Measurements from ENCODE around the gene TNK2. TPM values are rescaled to one million over a fixed set of nuclear protein-coding genes. Genes with fewer than 3 reads are reported as not detected.

Gene TNK2
- total RNA-seq, 1 donor from 2014 or later = 39.1 TPM

DNA sequence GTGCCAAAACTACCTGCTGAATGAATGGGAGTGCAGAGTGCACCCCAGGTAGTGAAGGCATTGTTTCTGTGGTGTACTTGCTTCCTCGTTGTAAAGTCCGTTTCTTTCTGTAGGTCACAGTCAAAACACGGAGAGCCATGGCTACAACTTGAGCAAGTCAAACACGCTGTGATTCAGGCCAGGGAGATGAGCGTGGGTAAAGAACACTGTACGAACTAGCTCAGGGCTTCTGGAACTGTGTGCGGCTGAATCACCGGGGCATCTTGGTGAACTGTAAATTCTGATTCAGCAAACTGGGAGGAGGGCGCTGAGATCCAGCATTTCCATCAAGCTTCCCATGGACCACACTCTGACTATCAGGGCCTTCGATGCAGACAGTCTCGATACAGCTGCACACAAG, 5.0 kb upstream of the TNK2 start:
- peaks cover 2% of the 10 kb centered on the region for H3K36me3 Mint-ChIP-seq (ENCODE audit: low read depth, unreplicated experiment)
- Histone ChIP-seq H3K9me3 (ENCODE audit: insufficient read depth, low read depth, low read length) (no peaks in the 10 kb centered on the region), H4K20me1 (ENCODE audit: insufficient read depth, low read length) (no peaks in the 10 kb centered on the region), H3K27ac (ENCODE audit: low read depth, low read length) (no peak overlapping the region), H2AFZ (ENCODE audit: low read depth, low read length) (no peak overlapping the region), H3K79me2 (ENCODE audit: insufficient read depth, low read length) (no peaks in the 10 kb centered on the region), H3K4me2 (ENCODE audit: low read length) (no peak overlapping the region), H3K9ac (ENCODE audit: low read length) (no peak overlapping the region), H3K4me3 (ENCODE audit: insufficient read depth, low read depth, low read length) (no peak overlapping the region), H3K27me3 (ENCODE audit: insufficient read depth, low read length) (peaks cover 9% of the 10 kb centered on the region), H3K4me1 (ENCODE audit: insufficient read depth, low read length) (peaks cover 12% of the 10 kb centered on the region), H3K36me3 (ENCODE audit: insufficient read depth, low read length) (no peaks in the 10 kb centered on the region)
- H3K27me3 Mint-ChIP-seq (ENCODE audit: low read depth, unreplicated experiment) = peaks cover 11% of the 10 kb centered on the region
- H3K27ac Mint-ChIP-seq (ENCODE audit: unreplicated experiment) = no peak overlapping the region
- no peak overlapping the region for H3K4me3 Mint-ChIP-seq (ENCODE audit: unreplicated experiment)
- no peak for FAIRE-seq
- H3K9me3 Mint-ChIP-seq (ENCODE audit: unreplicated experiment) = peaks cover 3% of the 10 kb centered on the region
- H3K4me1 Mint-ChIP-seq (ENCODE audit: low read depth, unreplicated experiment) = peaks cover 10% of the 10 kb centered on the region
- DNase-seq (ENCODE audit: low read depth) = no peak
- TF ChIP-seq, protein P1, sequence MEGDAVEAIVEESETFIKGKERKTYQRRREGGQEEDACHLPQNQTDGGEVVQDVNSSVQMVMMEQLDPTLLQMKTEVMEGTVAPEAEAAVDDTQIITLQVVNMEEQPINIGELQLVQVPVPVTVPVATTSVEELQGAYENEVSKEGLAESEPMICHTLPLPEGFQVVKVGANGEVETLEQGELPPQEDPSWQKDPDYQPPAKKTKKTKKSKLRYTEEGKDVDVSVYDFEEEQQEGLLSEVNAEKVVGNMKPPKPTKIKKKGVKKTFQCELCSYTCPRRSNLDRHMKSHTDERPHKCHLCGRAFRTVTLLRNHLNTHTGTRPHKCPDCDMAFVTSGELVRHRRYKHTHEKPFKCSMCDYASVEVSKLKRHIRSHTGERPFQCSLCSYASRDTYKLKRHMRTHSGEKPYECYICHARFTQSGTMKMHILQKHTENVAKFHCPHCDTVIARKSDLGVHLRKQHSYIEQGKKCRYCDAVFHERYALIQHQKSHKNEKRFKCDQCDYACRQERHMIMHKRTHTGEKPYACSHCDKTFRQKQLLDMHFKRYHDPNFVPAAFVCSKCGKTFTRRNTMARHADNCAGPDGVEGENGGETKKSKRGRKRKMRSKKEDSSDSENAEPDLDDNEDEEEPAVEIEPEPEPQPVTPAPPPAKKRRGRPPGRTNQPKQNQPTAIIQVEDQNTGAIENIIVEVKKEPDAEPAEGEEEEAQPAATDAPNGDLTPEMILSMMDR (IDR thresholded peaks at IDR 0.05; ENCODE audit: insufficient read depth, low read depth, low read length) = no peak
- no peak for TF ChIP-seq EZH2 (IDR thresholded peaks at IDR 0.05; ENCODE audit: insufficient read depth, low read length)

DNA sequence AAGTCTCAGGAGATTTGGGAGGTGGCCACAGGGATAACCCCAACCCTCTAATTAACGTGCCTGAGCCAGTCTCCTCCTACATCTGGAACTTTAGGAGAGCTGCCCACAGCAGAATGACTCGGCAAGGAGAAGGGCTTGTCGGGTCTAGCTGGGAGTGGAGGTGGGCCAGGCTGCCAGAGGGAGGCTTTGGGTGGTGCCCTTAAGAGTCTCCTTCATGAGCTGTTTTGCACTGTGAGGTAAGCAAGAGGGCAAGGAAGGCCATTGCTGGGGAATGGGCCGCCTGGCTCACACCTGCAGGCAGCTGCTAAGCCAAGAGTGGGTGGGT, 3.6 kb upstream of the TNK2 start:
- no peak overlapping the region for H3K27ac ChIP-seq (ENCODE audit: low read depth, low read length)
- no peak for DNase-seq (ENCODE audit: low read depth)
- Mint-ChIP-seq H3K4me3 (ENCODE audit: unreplicated experiment) (no peak overlapping the region), H3K27ac (ENCODE audit: unreplicated experiment) (no peak overlapping the region), H3K36me3 (ENCODE audit: low read depth, unreplicated experiment) (peaks cover under 1% of the 10 kb centered on the region), H3K9me3 (ENCODE audit: unreplicated experiment) (peaks cover 2% of the 10 kb centered on the region), H3K27me3 (ENCODE audit: low read depth, unreplicated experiment) (peaks cover 8% of the 10 kb centered on the region), H3K4me1 (ENCODE audit: low read depth, unreplicated experiment) (peaks cover 16% of the 10 kb centered on the region)
- TF ChIP-seq, protein P1 (IDR thresholded peaks at IDR 0.05; ENCODE audit: insufficient read depth, low read depth, low read length) = no peak
- no peak for TF ChIP-seq EZH2 (IDR thresholded peaks at IDR 0.05; ENCODE audit: insufficient read depth, low read length)
- H3K79me2 ChIP-seq (ENCODE audit: insufficient read depth, low read length) = peaks cover 14% of the 10 kb centered on the region
- peaks cover 15% of the 10 kb centered on the region for H4K20me1 ChIP-seq (ENCODE audit: insufficient read depth, low read length)
- no peak overlapping the region for H3K4me3 ChIP-seq (ENCODE audit: insufficient read depth, low read depth, low read length)
- no peak for FAIRE-seq
- H2AFZ ChIP-seq (ENCODE audit: low read depth, low read length) = no peak overlapping the region
- H3K9me3 ChIP-seq (ENCODE audit: insufficient read depth, low read depth, low read length) = no peaks in the 10 kb centered on the region
- peaks cover 4% of the 10 kb centered on the region for H3K27me3 ChIP-seq (ENCODE audit: insufficient read depth, low read length)
- H3K4me2 ChIP-seq (ENCODE audit: low read length) = no peak overlapping the region
- H3K36me3 ChIP-seq (ENCODE audit: insufficient read depth, low read length) = no peaks in the 10 kb centered on the region
- H3K4me1 ChIP-seq (ENCODE audit: insufficient read depth, low read length) = peaks cover 22% of the 10 kb centered on the region
- H3K9ac ChIP-seq (ENCODE audit: low read length) = no peak overlapping the region

DNA sequence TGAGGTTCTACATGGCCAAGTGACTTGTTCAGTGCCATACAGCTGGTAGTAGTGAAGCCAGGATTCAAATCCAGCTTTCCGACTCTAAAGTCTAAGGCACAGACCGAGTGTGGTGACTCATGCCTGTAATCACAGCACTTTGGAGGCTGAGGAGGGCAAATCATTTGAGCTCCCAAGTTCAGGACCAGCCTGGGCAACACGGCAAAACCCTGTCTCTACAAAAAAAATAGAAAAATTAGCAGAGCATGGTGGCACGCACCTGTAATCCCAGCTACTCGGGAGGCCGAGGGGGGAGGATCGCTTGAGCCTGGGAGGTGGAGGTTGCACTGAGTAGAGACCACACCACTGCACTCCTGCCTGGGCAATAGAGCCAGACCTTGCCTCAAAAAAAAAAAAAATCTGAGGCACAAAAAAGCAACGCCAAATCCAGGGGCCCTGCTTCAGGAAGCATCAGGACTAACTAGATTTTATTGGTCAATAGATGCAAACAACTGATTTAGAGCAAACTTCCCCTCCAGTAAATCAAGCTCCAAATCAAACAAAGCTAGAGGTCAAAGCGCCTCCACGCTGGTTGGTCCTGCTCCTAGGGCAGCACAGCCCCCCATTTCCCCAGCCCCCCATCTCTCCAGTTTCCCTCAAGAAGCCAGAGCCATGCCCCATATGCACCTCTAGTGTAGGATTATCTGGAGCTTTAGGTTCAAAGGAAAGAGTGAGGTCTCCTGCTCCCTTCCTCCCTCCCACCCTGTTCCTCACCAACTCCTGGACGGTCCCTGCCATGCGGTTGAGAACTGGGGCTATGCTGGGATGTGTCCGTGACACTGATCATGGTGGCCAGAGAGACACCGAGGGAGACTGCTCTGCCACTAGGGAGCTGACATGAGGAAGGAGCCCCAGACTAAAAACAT, 2.9 kb upstream of the TNK2 start:
- peaks cover 21% of the 10 kb centered on the region for H4K20me1 ChIP-seq (ENCODE audit: insufficient read depth, low read length)
- H3K4me3 Mint-ChIP-seq (ENCODE audit: unreplicated experiment) = no peak overlapping the region
- no peak overlapping the region for H3K27ac Mint-ChIP-seq (ENCODE audit: unreplicated experiment)
- TF ChIP-seq EZH2 (IDR thresholded peaks at IDR 0.05; ENCODE audit: insufficient read depth, low read length) = no peak
- TF ChIP-seq, protein P1 (IDR thresholded peaks at IDR 0.05; ENCODE audit: insufficient read depth, low read depth, low read length) = no peak
- FAIRE-seq (no peak), DNase-seq (ENCODE audit: low read depth) (no peak)
- no peaks in the 10 kb centered on the region for H3K27me3 ChIP-seq (ENCODE audit: insufficient read depth, low read length)
- H3K79me2 ChIP-seq (ENCODE audit: insufficient read depth, low read length) = peaks cover 18% of the 10 kb centered on the region
- no peaks in the 10 kb centered on the region for H3K36me3 ChIP-seq (ENCODE audit: insufficient read depth, low read length)
- no peak overlapping the region for H3K4me3 ChIP-seq (ENCODE audit: insufficient read depth, low read depth, low read length)
- no peaks in the 10 kb centered on the region for H3K36me3 Mint-ChIP-seq (ENCODE audit: low read depth, unreplicated experiment)
- H3K4me2 ChIP-seq (ENCODE audit: low read length) = no peak overlapping the region
- H2AFZ ChIP-seq (ENCODE audit: low read depth, low read length) = no peak overlapping the region
- H3K27ac ChIP-seq (ENCODE audit: low read depth, low read length) = no peak overlapping the region
- peaks cover 18% of the 10 kb centered on the region for H3K4me1 Mint-ChIP-seq (ENCODE audit: low read depth, unreplicated experiment)
- H3K9ac ChIP-seq (ENCODE audit: low read length) = no peak overlapping the region
- H3K4me1 ChIP-seq (ENCODE audit: insufficient read depth, low read length) = peaks cover 23% of the 10 kb centered on the region
- H3K9me3 Mint-ChIP-seq (ENCODE audit: unreplicated experiment) = no peaks in the 10 kb centered on the region
- peaks cover 2% of the 10 kb centered on the region for H3K27me3 Mint-ChIP-seq (ENCODE audit: low read depth, unreplicated experiment)
- no peaks in the 10 kb centered on the region for H3K9me3 ChIP-seq (ENCODE audit: insufficient read depth, low read depth, low read length)
